ENCODE measurements around the gene PPP6R1.

PPP6R1 gene

GRCh38 chr19:55279770-55280643, 21.2 kb upstream of the PPP6R1 start, which contains the start of gene HSPBP1:
Gene HSPBP1 (minus strand): TSS chr19:55280110. CDS start chr19:55279608, 502 bp downstream.
- DNase-seq (ENCODE audit: low read depth in 2 of 2): peak; percentile 94 to 97

GRCh38 chr19:55279340-55279739, 20.5 kb upstream of the PPP6R1 start:
- DNase-seq (ENCODE audit: low read depth in 2 of 2): no peak

GRCh38 chr19:55278391-55279135, 19.7 kb upstream of the PPP6R1 start:
- DNase-seq (ENCODE audit: low read depth in 2 of 2): no peak

- DNase-seq (ENCODE audit: low read depth in 2 of 2): no peak
Observed at GRCh38 chr19:55277494-55277893, 18.7 kb upstream of the PPP6R1 start.

- DNase-seq (ENCODE audit: low read depth in 2 of 2): no peak
Observed at GRCh38 chr19:55276720-55277430, 18.1 kb upstream of the PPP6R1 start.

- no peak for DNase-seq (ENCODE audit: low read depth in 2 of 2)
Observed at GRCh38 chr19:55275851-55276719, 17.3 kb upstream of the PPP6R1 start.

GRCh38 chr19:55273978-55274707, 15.3 kb upstream of the PPP6R1 start:
- DNase-seq (ENCODE audit: low read depth in 2 of 2): no peak

GRCh38 chr19:55272142-55272541, 13.3 kb upstream of the PPP6R1 start:
- no peak for DNase-seq (ENCODE audit: low read depth in 2 of 2)

- no peak for DNase-seq (ENCODE audit: low read depth in 2 of 2)
Observed at GRCh38 chr19:55270172-55270942, 11.5 kb upstream of the PPP6R1 start.

- DNase-seq (ENCODE audit: low read depth in 2 of 2): no peak
Observed at GRCh38 chr19:55269299-55269698, 10.5 kb upstream of the PPP6R1 start.

GRCh38 chr19:55266840-55267239, 8.0 kb upstream of the PPP6R1 start:
- no peak for DNase-seq (ENCODE audit: low read depth in 2 of 2)

- no peak for DNase-seq (ENCODE audit: low read depth in 2 of 2)
Observed at GRCh38 chr19:55266404-55266803, 7.6 kb upstream of the PPP6R1 start.

- no peak for DNase-seq (ENCODE audit: low read depth in 2 of 2)
Observed at GRCh38 chr19:55265723-55266386, 7.0 kb upstream of the PPP6R1 start.

GRCh38 chr19:55265173-55265572, 6.4 kb upstream of the PPP6R1 start:
- no peak for DNase-seq (ENCODE audit: low read depth in 2 of 2)

GRCh38 chr19:55264531-55264930, 5.7 kb upstream of the PPP6R1 start:
- DNase-seq (ENCODE audit: low read depth in 2 of 2): no peak

GRCh38 chr19:55262359-55262758, 3.5 kb upstream of the PPP6R1 start:
- no peak for DNase-seq (ENCODE audit: low read depth in 2 of 2)

GRCh38 chr19:55261671-55262126, 2.9 kb upstream of the PPP6R1 start:
- no peak for DNase-seq (ENCODE audit: low read depth in 2 of 2)

GRCh38 chr19:55259540-55260210, 858 bp upstream of the PPP6R1 start:
- no peak for DNase-seq (ENCODE audit: low read depth in 2 of 2)

- peak; percentile 34 for DNase-seq (ENCODE audit: low read depth in 2 of 2)
Observed at GRCh38 chr19:55258476-55258827, 365 bp downstream of the PPP6R1 start.
